Activated gamma-delta T cell treated with Interleukin-2 at 50 U/mL for 16 hours (primary cell): ENCODE results near the gene MED15.
"Not testable (repeated sequence)": the region's sequence is repeated elsewhere in the genome, so short reads cannot be mapped to it uniquely, and the experiment has no call there.

Experiments
- DNase-seq: peaks from one replicate; pipeline ENCODE4 v3.0.0-alpha.2; 2020

MED15 gene

DNA sequence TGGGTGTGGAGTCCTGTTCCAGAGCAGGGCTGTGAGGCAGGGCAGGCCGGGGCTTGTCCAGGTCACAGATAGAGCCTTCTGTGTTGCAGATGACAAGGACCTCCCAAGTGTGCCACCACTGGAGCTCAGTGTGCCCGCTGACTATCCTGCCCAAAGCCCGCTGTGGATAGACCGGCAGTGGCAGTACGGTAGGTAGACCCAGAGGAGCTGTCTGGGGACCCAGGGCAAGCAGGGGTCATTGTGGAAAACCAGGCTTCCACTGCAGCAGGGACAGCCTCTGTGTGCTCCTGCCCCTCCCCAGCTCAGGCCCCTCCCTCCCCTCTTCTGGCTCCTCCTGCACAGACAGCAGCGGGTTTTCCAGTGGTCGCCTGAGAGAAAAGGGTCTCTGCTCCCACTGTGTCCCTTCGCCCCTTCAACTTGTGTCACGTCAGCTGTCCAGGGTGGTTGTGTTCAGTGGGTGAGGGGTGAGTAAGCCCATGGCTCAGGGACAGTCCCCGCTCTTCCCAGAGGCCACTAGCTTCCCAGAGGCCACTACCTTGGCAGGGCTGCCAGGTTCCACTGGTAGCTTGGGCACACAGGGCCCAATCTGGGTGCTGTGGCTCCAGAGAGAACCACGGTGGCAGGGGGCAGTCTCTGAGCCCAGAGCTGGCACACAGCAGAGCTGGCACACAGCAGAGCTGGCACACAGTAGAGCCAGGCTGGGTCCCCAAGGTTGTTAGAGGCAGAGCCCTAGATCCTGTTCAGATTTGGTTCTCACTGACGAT lies 78.4 kb downstream of the MED15 start:
- DNase-seq = no peak

DNA sequence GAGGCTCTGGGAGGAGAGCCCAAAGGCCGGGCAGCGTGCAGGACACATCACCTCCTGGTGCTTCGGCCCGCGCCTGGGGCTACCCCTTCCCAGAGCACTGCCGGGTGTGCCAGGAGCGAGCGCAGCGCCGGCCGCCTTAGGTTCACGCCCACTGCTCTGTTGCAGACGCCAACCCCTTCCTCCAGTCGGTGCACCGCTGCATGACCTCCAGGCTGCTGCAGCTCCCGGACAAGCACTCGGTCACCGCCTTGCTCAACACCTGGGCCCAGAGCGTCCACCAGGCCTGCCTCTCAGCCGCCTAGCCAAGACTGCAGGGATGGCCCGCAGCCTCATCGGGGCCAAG lies 79.0 kb downstream of the MED15 start:
- DNase-seq = no peak

- no peak for DNase-seq
These were observed 80.0 kb downstream of the MED15 start for GRCh38 chr22:20587206-20587958.

GRCh38 chr22:20588092-20588842 lies 80.9 kb downstream of the MED15 start:
- DNase-seq = no peak

GRCh38 chr22:20588843-20589581 lies 81.6 kb downstream of the MED15 start:
- DNase-seq = no peak

- DNase-seq = no peak
These were observed 82.4 kb downstream of the MED15 start for GRCh38 chr22:20589614-20590476.

GRCh38 chr22:20590477-20591294 lies 83.3 kb downstream of the MED15 start:
- DNase-seq = no peak

- DNase-seq = no peak
These were observed 83.9 kb downstream of the MED15 start for GRCh38 chr22:20591295-20591645.

DNA sequence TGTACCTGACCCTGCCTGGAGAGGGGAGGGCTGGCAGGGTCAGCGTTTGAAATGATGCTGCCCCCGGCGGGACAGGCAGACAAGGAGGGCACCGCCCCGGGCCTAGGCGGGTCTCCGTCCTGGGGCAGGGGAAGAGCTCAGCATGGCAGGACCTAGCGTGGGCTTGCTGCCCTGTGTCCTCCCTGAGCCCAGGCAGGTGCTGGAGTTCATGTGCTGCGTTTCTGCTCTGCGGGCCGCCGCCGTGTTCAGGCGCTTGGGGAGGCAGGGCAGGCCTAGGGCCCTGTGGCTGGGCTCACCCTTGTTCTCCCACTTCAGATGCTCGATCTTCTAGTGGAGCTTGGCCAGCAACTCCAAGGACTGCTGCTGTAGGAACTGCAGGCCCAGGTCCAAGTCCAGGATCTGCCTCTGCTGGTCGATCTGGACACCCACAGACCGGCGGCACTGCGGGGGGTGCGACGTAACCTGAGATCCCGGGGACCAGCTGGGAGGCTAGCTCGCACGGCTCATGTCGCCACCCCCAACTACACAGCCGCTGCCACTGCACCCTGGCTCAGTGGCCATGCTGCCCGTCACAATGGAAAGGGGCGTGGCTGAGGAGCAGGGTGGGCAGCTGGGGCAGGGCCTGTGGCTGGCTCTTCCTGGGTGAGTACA lies 84.4 kb downstream of the MED15 start:
- no peak for DNase-seq

DNA sequence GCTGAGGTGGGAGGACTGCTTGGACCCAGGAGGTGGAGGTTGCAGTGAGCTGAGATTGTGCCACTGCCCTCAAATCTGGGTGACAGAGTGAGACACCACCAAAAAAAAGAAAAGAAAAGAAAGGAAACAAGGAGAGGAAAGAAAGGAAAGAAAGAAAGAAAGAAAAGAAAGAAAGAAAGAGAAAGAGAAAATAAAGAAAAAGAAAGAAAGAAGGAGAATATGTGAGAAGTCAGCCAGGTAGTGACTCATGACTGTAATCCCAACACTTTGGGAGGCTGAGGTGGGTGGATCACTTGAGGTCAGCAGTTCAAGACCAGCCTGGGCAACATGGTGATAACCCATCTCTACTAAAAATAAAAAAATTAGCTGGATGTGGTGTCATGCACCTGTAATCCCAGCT lies 86.6 kb downstream of the MED15 start:
- not testable (repeated sequence) for DNase-seq

DNA sequence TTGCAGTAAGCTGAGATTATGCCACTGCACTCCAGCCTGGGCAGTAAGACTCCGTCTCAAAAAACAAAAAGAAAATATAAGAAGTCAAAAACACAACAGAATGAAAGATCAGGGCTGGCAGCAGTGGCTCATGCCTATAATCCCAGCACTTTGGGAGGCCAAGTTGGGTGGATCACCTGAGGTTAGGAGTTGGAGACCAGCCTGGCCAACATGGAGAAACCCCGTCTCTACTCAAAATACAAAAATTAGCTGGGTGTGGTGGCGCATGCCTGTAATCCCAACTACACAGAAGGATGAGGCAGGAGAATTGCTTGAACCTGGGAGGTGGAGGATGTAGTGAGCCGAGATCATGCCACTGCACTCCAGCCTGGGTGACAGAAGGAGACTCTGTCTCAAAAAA lies 87.1 kb downstream of the MED15 start:
- not testable (repeated sequence) for DNase-seq

DNA sequence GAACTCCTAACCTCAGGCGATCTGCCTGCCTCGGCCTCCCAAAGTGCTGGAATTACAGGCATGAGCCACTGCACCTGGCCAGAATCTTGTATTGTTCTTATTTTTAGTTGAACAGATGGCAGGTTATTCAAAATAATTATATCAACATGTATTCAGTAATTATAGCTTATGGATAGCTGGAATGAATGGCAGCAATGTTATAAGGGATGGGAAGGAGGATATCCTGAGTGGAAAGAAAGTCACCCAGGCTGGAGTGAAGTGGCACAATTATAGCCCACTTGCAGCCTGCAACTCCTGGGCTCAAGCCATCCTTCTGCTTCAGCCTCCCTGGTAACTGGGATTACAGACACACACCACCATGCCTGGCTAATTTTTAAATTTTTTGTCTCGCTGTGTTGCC lies 88.1 kb downstream of the MED15 start:
- no peak for DNase-seq

DNA sequence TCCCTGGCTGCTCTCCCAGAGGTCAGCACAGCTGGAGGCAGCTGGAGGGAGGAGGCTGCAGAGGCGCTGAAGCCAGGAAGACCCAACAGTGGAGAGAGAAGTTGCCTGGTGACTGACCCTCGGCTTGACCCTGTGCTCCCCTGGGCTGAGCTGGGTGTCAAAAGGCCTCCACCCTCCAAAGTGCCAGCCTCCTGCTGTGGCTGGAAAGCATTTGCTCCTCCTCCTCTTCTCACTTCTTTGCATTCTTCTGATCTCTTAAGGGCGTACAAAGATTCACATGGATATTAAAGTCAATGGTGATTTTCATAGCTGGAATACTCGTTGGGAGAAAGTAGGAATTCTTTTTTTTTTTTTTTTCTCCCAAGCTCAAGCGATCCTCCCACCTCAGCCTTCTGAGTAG lies 91.7 kb downstream of the MED15 start:
- no peak for DNase-seq

GRCh38 chr22:20600137-20600673 lies 92.8 kb downstream of the MED15 start:
- no peak for DNase-seq

DNA sequence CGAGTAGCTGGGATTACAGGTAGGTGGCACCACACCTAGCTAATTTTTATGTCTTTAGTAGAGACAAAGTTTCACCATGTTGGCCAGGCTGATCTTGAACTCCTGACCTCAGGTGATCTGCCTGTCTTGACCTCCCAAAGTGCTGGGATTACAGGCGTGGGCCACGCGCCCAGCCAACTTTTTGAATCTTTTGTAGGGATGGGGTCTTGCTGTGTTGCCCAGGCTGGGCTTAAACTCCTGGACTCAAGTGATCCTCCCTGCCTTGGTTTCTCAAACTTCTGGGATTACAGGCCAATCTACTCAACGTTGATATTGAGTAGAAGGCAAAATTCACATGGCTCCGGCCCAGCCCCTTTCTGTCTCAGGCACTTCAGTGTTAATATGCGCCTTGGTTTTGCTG lies 93.9 kb downstream of the MED15 start:
- DNase-seq = no peak

DNA sequence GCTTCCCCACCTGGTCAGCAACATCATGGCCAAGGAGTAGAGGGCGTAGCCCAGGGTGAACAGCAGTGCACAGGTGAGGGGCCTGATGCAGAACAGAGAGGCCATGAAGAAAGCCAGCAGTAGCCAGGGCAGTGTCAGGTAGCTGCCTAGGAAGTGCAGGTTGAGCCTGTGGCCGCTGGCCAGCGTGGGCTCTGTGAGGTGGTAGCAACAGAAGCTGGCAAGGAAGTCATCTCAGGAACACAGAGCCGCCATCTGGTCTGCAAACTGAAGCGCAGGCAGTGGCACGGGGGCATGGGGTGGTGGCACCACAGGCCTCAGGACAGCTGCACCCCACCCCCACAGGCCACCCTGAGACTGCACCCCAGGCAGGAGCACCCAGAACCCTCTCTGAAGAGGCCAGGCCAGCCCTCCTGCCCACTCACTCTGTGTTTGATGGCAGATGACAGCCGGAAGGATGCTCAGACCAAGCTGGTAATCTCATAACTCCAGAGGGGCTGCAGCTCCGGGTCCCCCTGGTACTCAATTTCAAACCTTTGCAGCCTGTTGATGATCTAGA lies 95.3 kb downstream of the MED15 start:
- DNase-seq = no peak

DNA sequence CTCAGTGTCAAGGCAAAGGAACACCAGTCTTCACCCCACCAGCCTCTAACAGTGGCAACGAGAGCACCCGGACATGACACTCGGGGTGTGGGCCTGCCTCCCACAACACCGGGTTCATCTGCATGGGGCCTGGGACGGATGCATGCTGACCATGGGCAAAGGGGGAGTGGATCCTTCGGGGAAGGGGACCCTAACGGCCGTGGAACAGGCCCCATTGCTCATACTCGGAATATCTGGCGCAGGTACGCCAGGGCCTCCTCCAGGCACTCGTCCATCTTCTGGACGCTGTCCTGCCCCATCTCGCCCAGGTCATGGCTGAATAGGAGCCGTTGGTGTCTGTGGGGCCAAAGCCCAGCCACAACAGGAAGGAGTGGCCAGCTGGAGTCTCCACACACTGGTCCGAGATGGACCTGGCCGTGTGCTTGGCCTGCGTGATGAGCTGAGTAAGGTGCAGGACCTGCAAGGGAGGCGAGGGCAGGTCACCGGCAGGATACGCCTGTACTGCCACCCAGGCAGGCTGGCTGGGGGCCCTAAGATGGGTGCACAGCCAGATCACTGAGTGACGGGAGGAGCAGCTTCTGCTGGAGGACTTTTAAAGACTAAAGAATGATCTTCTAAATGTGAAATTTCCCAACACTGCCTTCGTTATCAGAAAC lies 96.8 kb downstream of the MED15 start:
- no peak for DNase-seq

DNA sequence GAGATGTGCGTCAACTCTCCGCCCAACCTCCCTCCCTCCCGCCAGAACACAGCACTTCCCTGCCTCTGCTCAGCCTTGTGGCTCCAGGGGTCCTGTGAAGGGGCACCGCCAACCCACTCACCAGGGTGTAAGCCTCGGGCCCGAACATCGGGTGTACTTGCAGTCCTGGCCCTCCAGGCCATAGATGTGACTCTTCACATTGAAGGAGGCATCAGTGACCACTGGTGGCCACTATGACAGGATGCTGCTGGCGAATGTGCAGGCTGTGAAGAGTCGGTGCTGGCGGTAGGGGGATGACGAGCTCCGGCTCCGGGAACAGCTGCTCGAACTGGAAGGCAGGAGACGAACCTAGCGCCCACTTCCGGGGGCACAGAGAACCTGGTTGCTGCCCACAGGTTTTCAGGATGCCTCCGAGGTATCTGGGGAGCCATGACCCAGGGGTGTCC lies 97.4 kb downstream of the MED15 start:
- no peak for DNase-seq

DNA sequence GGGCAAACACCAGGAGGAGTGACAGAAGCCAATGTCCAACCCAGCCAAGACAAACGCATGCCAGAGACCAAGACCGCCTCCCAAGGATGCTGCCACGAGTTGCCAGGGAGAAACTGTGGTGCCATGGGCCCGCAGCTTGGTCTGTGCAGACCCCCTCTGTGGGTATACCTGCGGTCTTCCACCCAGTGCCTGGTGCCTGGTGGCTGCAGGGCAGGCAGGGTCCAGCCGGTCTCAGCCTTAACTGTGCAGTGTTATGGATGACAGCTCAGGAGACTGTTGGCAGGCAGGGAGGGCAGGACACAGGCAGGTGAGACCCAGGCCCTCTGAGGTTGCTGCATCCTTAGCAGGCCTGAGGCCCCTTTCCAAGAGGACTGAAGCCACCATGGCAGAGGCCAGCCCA lies 97.9 kb downstream of the MED15 start:
- DNase-seq = no peak
